A673 (cell line): Measurements from ENCODE around the gene UTP14C. TPM values are rescaled to one million over a fixed set of nuclear protein-coding genes. Genes with fewer than 3 reads are reported as not detected.
A peak's percentile ranks its signal among the peaks of the same experiment; 100 is the strongest.

ENCODE experiments used
- BruUV-seq: library from RNA; stranded (reverse); fragments of 400-500 nt; replicated peaks from 2 replicates; lab custom pipeline; 2021; lab: Mats Ljungman, UMichigan
- CTCF ChIA-PET: fragments of 300-600 bp; sonication (Branson Sonifier 250); formaldehyde crosslinking; loops from one replicate; lab custom pipeline; 2022; ENCODE audit warnings: antibody characterized with exemption; lab: Charles Lee
- POLR2A ChIA-PET: fragments of 300-600 bp; sonication (Branson Sonifier 250); formaldehyde crosslinking; loops from one replicate; lab custom pipeline; 2022; ENCODE audit warnings: antibody characterized with exemption; ENCODE audit not compliant: low non-redundant PET; lab: Charles Lee
- DNase-seq: peaks from one replicate; pipeline ENCODE4 v3.0.0-alpha.2; 2015; ENCODE audit warnings: low spot score
- H3K27ac ChIP-seq: fragments of 200-600 bp; sonication (generic); 2 replicates; pipeline ENCODE4 v1.5.1; 2016; ENCODE audit warnings: mixed run types, low read depth, mild to moderate bottlenecking, mixed read lengths, antibody characterized with exemption, low read length; ENCODE audit not compliant: poor library complexity, severe bottlenecking
- H3K27me3 ChIP-seq: fragments of 200-600 bp; sonication (generic); replicated peaks from 2 replicates; pipeline ENCODE4 v1.6.1; 2017; ENCODE audit warnings: mixed run types, low read depth, mild to moderate bottlenecking, mixed read lengths, antibody characterized with exemption, low read length; ENCODE audit not compliant: insufficient read depth, poor library complexity
- H3K36me3 ChIP-seq: fragments of 200-600 bp; sonication (generic); 2 replicates; pipeline ENCODE4 v1.6.1; 2016; ENCODE audit warnings: mixed run types, mild to moderate bottlenecking, mixed read lengths, antibody characterized with exemption, low read length; ENCODE audit not compliant: insufficient read depth, poor library complexity, severe bottlenecking
- H3K4me1 ChIP-seq: fragments of 200-600 bp; sonication (generic); 2 replicates; pipeline ENCODE4 v1.6.1; 2017; ENCODE audit warnings: mixed run types, mild to moderate bottlenecking, mixed read lengths, antibody characterized with exemption, low read length; ENCODE audit not compliant: insufficient read depth, poor library complexity, severe bottlenecking
- H3K4me3 ChIP-seq: fragments of 200-600 bp; sonication (generic); 2 replicates; pipeline ENCODE4 v1.5.1; 2016; ENCODE audit warnings: low read depth, mixed run types, mild to moderate bottlenecking, mixed read lengths, low read length; ENCODE audit not compliant: poor library complexity, severe bottlenecking
- H3K9me3 ChIP-seq: fragments of 200-600 bp; sonication (generic); 2 replicates; pipeline ENCODE4 v1.6.1; 2016; ENCODE audit warnings: mixed run types, low read depth, mild to moderate bottlenecking, mixed read lengths, antibody characterized with exemption, low read length; ENCODE audit not compliant: poor library complexity, severe bottlenecking
- EZH2 ChIP-seq: fragments of 200-600 bp; sonication (generic); IDR thresholded peaks from 2 replicates; pipeline ENCODE4 v1.6.1; 2017; ENCODE audit warnings: borderline replicate concordance, low read depth, mild to moderate bottlenecking, mixed read lengths, antibody characterized with exemption, low read length; ENCODE audit not compliant: poor library complexity, severe bottlenecking
- intact Hi-C: fragments of 100-400 bp; cut with micrococcal nuclease; formaldehyde crosslinking; loops from one replicate; pipeline ENCODE4 v1.10.0; 2022; ENCODE audit not compliant: unreplicated experiment
- total RNA-seq: library from RNA; stranded (reverse); gene quantifications from 2 replicates; pipeline ENCODE4 v1.2.3, GENCODE V29; 2021
- TF ChIP-seq, protein P1 (sequence below): fragments of 300-800, 200-600 bp; sonication (generic); conservative IDR thresholded peaks from 2 replicates; pipeline ENCODE4 v1.5.1; 2017; ENCODE audit warnings: low read depth, mild to moderate bottlenecking, antibody characterized with exemption, low read length, moderate library complexity, mixed read lengths

Gene UTP14C
- total RNA-seq, 1 experiment from 2014 or later: 15.2 TPM

- Histone ChIP-seq H3K4me3 (no peak overlapping the region), H3K9me3 (no peaks in the 10 kb centered on the region), H3K4me1 (no peaks in the 10 kb centered on the region), H3K36me3 (no peaks in the 10 kb centered on the region), H3K27ac (no peak overlapping the region), H3K27me3 (no peaks in the 10 kb centered on the region)
- ChIA-PET POLR2A (no interaction called here), CTCF (no interaction called here)
- no peak for DNase-seq
- no TSS peak for BruUV-seq
- intact Hi-C loops: loop anchor here (5.0 kb wide), 1 partner anchor 200 kb away; no protein-coding TSS in a partner anchor
- TF ChIP-seq, protein P1, sequence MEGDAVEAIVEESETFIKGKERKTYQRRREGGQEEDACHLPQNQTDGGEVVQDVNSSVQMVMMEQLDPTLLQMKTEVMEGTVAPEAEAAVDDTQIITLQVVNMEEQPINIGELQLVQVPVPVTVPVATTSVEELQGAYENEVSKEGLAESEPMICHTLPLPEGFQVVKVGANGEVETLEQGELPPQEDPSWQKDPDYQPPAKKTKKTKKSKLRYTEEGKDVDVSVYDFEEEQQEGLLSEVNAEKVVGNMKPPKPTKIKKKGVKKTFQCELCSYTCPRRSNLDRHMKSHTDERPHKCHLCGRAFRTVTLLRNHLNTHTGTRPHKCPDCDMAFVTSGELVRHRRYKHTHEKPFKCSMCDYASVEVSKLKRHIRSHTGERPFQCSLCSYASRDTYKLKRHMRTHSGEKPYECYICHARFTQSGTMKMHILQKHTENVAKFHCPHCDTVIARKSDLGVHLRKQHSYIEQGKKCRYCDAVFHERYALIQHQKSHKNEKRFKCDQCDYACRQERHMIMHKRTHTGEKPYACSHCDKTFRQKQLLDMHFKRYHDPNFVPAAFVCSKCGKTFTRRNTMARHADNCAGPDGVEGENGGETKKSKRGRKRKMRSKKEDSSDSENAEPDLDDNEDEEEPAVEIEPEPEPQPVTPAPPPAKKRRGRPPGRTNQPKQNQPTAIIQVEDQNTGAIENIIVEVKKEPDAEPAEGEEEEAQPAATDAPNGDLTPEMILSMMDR: no peak
- TF ChIP-seq EZH2: no peak
Measured at GRCh38 chr13:52002361-52002760, 22.1 kb upstream of the UTP14C start.

- Histone ChIP-seq H3K27ac (no peak overlapping the region), H3K4me3 (no peak overlapping the region), H3K4me1 (no peaks in the 10 kb centered on the region), H3K27me3 (no peaks in the 10 kb centered on the region), H3K9me3 (no peaks in the 10 kb centered on the region), H3K36me3 (no peaks in the 10 kb centered on the region)
- CTCF ChIA-PET: no interaction called here
- BruUV-seq: no TSS peak
- POLR2A ChIA-PET: no interaction called here
- TF ChIP-seq, protein P1: no peak
- no peak for TF ChIP-seq EZH2
- no peak for DNase-seq
- intact Hi-C loops: loop anchor here (5.0 kb wide), 1 partner anchor 199 kb away; no protein-coding TSS in a partner anchor
Measured at GRCh38 chr13:52003541-52003940, 20.9 kb upstream of the UTP14C start.

GRCh38 chr13:52004511-52005170, 19.9 kb upstream of the UTP14C start:
- no peak overlapping the region for H3K27ac ChIP-seq
- POLR2A ChIA-PET: no interaction called here
- TF ChIP-seq, protein P1: 0 out of 2 replicates have a peak, but pooled peaks have one; percentile 13
- no peak for TF ChIP-seq EZH2
- CTCF ChIA-PET: no interaction called here
- no peak overlapping the region for H3K4me3 ChIP-seq
- no TSS peak for BruUV-seq
- H3K27me3 ChIP-seq: peaks cover 5% of the 10 kb centered on the region
- H3K36me3 ChIP-seq: no peaks in the 10 kb centered on the region
- no peaks in the 10 kb centered on the region for H3K9me3 ChIP-seq
- no peak for DNase-seq
- H3K4me1 ChIP-seq: no peaks in the 10 kb centered on the region
- intact Hi-C loops: loop anchor here (5.0 kb wide), 1 partner anchor 198 kb away; no protein-coding TSS in a partner anchor
